GM12878 (cell line): ENCODE measurements around the gene ZFTA. TPM values are rescaled to one million over a fixed set of nuclear protein-coding genes. Genes with fewer than 3 reads are reported as not detected.

Source experiments
- ATAC-seq: fragments of 200-7000 bp; cut with Tn5 transposase; 3 replicates; pipeline ENCODE4 v1.9.1; 2020; ENCODE audit warnings: mild to moderate bottlenecking, moderate library complexity
- BruUV-seq: library from RNA; stranded (reverse); fragments of 400-500 nt; replicated peaks from 2 replicates; lab custom pipeline; 2021; lab: Mats Ljungman, UMichigan
- CTCF ChIA-PET: fragments of 300-600 bp; sonication (Branson Sonifier 250); formaldehyde crosslinking; extraction: SDS; loops from one replicate; lab custom pipeline; 2021; ENCODE audit warnings: inconsistent platforms; lab: Yijun Ruan, JAX
- POLR2A ChIA-PET: fragments of 350-600 bp; formaldehyde crosslinking; extraction: SDS; loops from one replicate; lab custom pipeline; 2021; ENCODE audit warnings: inconsistent platforms; lab: Charles Lee
- RAD21 ChIA-PET: fragments of 300-600 bp; sonication (Branson Sonifier 250); formaldehyde crosslinking; loops from one replicate; lab custom pipeline; 2023; ENCODE audit warnings: antibody characterized with exemption; ENCODE audit not compliant: unreplicated experiment; lab: Charles Lee
- SMC1A ChIA-PET: fragments of 300-600 bp; sonication (Branson Sonifier 250); formaldehyde crosslinking; loops from one replicate; lab custom pipeline; 2023; ENCODE audit not compliant: unreplicated experiment, uncharacterized antibody; lab: Charles Lee
- DNase-seq: peaks from one replicate; pipeline ENCODE4 v3.0.0-alpha.2; 2011; ENCODE audit warnings: low read depth, low spot score
- FAIRE-seq: peaks from 3 replicates; lab custom pipeline; 2011; peaks lifted over from hg19 to GRCh38; lab: Jason Lieb, UNC
- H2AFZ ChIP-seq: 2 replicates; pipeline ENCODE4 v1.6.0; 2011; ENCODE audit warnings: low read depth, low read length, control low read depth; ENCODE audit not compliant: control insufficient read depth
- H3K27ac ChIP-seq: 2 replicates; pipeline ENCODE4 v1.5.1; 2011; ENCODE audit warnings: control low read depth; ENCODE audit not compliant: control insufficient read depth, insufficient read depth
- H3K27me3 ChIP-seq, 2 experiments: replicated peaks in 1 of 2; 2 replicates each; pipeline versions ENCODE4 v1.6.0 to v1.6.1; 2011; ENCODE audit warnings: low read length in 1 of 2; ENCODE audit not compliant: control insufficient read depth in 2 of 2, insufficient read depth in 2 of 2
- H3K36me3 ChIP-seq, 2 experiments: 2 replicates each; pipeline ENCODE4 v1.5.1; 2011; ENCODE audit warnings: low read length in 1 of 2; ENCODE audit not compliant: control insufficient read depth in 2 of 2, insufficient read depth in 2 of 2
- H3K4me1 ChIP-seq: 2 replicates; pipeline ENCODE4 v1.6.1; 2011; ENCODE audit warnings: mild to moderate bottlenecking, low read length, moderate library complexity, mixed read lengths; ENCODE audit not compliant: control insufficient read depth, insufficient read depth
- H3K4me2 ChIP-seq: 2 replicates; pipeline ENCODE4 v1.6.0; 2011; ENCODE audit warnings: control low read depth; ENCODE audit not compliant: control insufficient read depth, insufficient read depth
- H3K4me3 ChIP-seq: fragments of 200-600 bp; sonication (generic); 2 replicates; pipeline ENCODE4 v1.5.1; 2016
- H3K79me2 ChIP-seq: 2 replicates; pipeline ENCODE4 v1.6.0; 2011; ENCODE audit warnings: low read length; ENCODE audit not compliant: control insufficient read depth, insufficient read depth
- H3K9ac ChIP-seq: 2 replicates; pipeline ENCODE4 v1.8.0; 2011; ENCODE audit warnings: low read length, control low read depth, mixed read lengths; ENCODE audit not compliant: control insufficient read depth, insufficient read depth
- H3K9me3 ChIP-seq: replicated peaks from 3 replicates; pipeline ENCODE4 v1.5.1; 2011; ENCODE audit warnings: mild to moderate bottlenecking, low read length; ENCODE audit not compliant: control insufficient read depth, insufficient read depth
- H4K20me1 ChIP-seq: 2 replicates; pipeline ENCODE4 v1.6.0; 2011; ENCODE audit not compliant: control insufficient read depth, insufficient read depth
- EED ChIP-seq: sonication (generic); IDR thresholded peaks from 2 replicates; pipeline ENCODE4 v1.6.1; 2016; ENCODE audit warnings: antibody characterized with exemption, low read depth
- ELK1 ChIP-seq: IDR thresholded peaks from 2 replicates; pipeline ENCODE4 v1.6.1; 2012; ENCODE audit warnings: low read depth, low read length, improper control_type of control experiment
- ETV6 ChIP-seq, 2 experiments: fragments of 450-650 bp in 1 of 2; IDR thresholded peaks in 1 of 2; conservative IDR thresholded peaks in 1 of 2; 2 replicates each; pipeline ENCODE4 v1.6.1; 2014; ENCODE audit warnings: antibody characterized with exemption in 1 of 2, borderline replicate concordance in 1 of 2, low read depth in 1 of 2, mild to moderate bottlenecking in 1 of 2, moderate library complexity in 1 of 2
- GATAD2B ChIP-seq: fragments of 450-650 bp; conservative IDR thresholded peaks from 2 replicates; pipeline ENCODE4 v1.6.1; 2017; ENCODE audit warnings: low read depth, mild to moderate bottlenecking, moderate library complexity
- HCFC1 ChIP-seq: fragments of 150-350 bp; IDR thresholded peaks from 2 replicates; pipeline ENCODE4 v1.6.1; 2014; ENCODE audit warnings: low read length
- KAT2A ChIP-seq: conservative IDR thresholded peaks from 2 replicates; pipeline ENCODE4 v1.6.1; 2011; ENCODE audit warnings: low read depth, low read length; ENCODE audit not compliant: control insufficient read depth
- MTA3 ChIP-seq: IDR thresholded peaks from 2 replicates; pipeline ENCODE4 v1.6.1; 2012; ENCODE audit warnings: low read length, inconsistent platforms, borderline replicate concordance
- MYC ChIP-seq: IDR thresholded peaks from 2 replicates; pipeline ENCODE4 v1.6.1; 2011; ENCODE audit warnings: mild to moderate bottlenecking, low read length, moderate library complexity, inconsistent platforms; ENCODE audit not compliant: insufficient read depth, insufficient replicate concordance, insufficient read length, severe bottlenecking
- NR2C2 ChIP-seq: IDR thresholded peaks from 2 replicates; pipeline ENCODE4 v1.6.1; 2011; ENCODE audit warnings: borderline replicate concordance, low read depth; ENCODE audit not compliant: control insufficient read depth, insufficient read length
- PAX8 ChIP-seq: fragments of 450-650 bp; IDR thresholded peaks from 2 replicates; pipeline ENCODE4 v1.6.1; 2017; ENCODE audit warnings: mild to moderate bottlenecking, moderate library complexity
- RUNX3 ChIP-seq: IDR thresholded peaks from 2 replicates; pipeline ENCODE4 v1.6.1; 2012; ENCODE audit warnings: low read length, inconsistent platforms
- SMARCA5 ChIP-seq: fragments of 450-650 bp; IDR thresholded peaks from 2 replicates; pipeline ENCODE4 v1.6.1; 2017; ENCODE audit warnings: mild to moderate bottlenecking
- SPI1 ChIP-seq: IDR thresholded peaks from 2 replicates; pipeline ENCODE4 v1.6.1; 2011; ENCODE audit warnings: low read depth, mild to moderate bottlenecking, low read length, moderate library complexity, borderline replicate concordance; ENCODE audit not compliant: insufficient read depth
- STAT3 ChIP-seq: IDR thresholded peaks from 2 replicates; pipeline ENCODE4 v1.6.1; 2011; ENCODE audit warnings: low read depth, low read length, improper control_type of control experiment
- TCF7 ChIP-seq: IDR thresholded peaks from 2 replicates; pipeline ENCODE4 v1.6.1; 2014; ENCODE audit warnings: antibody characterized with exemption, borderline replicate concordance
- ZZZ3 ChIP-seq: IDR thresholded peaks from 2 replicates; pipeline ENCODE4 v1.6.1; 2011; ENCODE audit warnings: low read depth; ENCODE audit not compliant: control insufficient read depth, insufficient read length
- WGBS: methylation state at CpG from one replicate; pipeline ENCODE4 v1.1.6; 2016; ENCODE audit warnings: low lambda C conversion rate; ENCODE audit not compliant: insufficient replicate concordance, insufficient coverage; ENCODE audit errors: missing lambda C conversion rate; 5-methylcytosine and 5-hydroxymethylcytosine counted together
- in situ Hi-C: fragments of 300-500 bp; cut with MboI; formaldehyde crosslinking; loops from 9 replicates; pipeline ENCODE4 v1.14.3; 2018; ENCODE audit warnings: mixed read lengths
- intact Hi-C: fragments of 100-400 bp; cut with micrococcal nuclease; formaldehyde crosslinking; loops from one replicate; pipeline ENCODE4 v1.14.2; 2022; ENCODE audit not compliant: unreplicated experiment
- polyA plus RNA-seq, 11 experiments: library from polyadenylated mRNA; depleted of rRNA in 4 of 11; unstranded in 6 of 11; stranded (reverse) in 5 of 11; fragments of >200 nt; fragmentation: Nextera tagmentation in 4 of 11; fragmentation: Illumina TruSeq in 1 of 11; extraction: Ambion mirVana in 4 of 11; extraction: Trizol in 1 of 11; gene quantifications; 1 replicate in 1 of 11; 2 replicates in 10 of 11; pipeline versions ENCODE4 v1.2.1 to v1.2.3, GENCODE V29; 2011 to 2016; ENCODE audit warnings: inconsistent platforms in 2 of 11, missing spikeins in 2 of 11, low read depth in 1 of 11
- total RNA-seq, 4 experiments: library from RNA; depleted of rRNA in 3 of 4; stranded (reverse); fragments of >200 nt in 3 of 4; fragmentation: Illumina TruSeq in 1 of 4; extraction: Trizol in 1 of 4; gene quantifications; 2 replicates each; pipeline versions ENCODE4 v1.2.1 to v1.2.3, GENCODE V29; 2013 to 2021
- TF ChIP-seq, protein P1 (sequence below): fragments of 450-650 bp; conservative IDR thresholded peaks from 2 replicates; pipeline ENCODE4 v1.6.1; 2017; ENCODE audit warnings: mild to moderate bottlenecking, moderate library complexity
- TF ChIP-seq, protein P2 (sequence below): fragments of 450-650 bp; IDR thresholded peaks from 2 replicates; pipeline ENCODE4 v1.6.1; 2016; ENCODE audit warnings: mild to moderate bottlenecking

ZFTA gene
- total and polyA plus RNA-seq, 10 of the 15 experiments (the other 5 are each of a cell fraction or from before 2014, with no cell fraction given) = 0.39 to 7.9 (median 2.2) TPM

DNA sequence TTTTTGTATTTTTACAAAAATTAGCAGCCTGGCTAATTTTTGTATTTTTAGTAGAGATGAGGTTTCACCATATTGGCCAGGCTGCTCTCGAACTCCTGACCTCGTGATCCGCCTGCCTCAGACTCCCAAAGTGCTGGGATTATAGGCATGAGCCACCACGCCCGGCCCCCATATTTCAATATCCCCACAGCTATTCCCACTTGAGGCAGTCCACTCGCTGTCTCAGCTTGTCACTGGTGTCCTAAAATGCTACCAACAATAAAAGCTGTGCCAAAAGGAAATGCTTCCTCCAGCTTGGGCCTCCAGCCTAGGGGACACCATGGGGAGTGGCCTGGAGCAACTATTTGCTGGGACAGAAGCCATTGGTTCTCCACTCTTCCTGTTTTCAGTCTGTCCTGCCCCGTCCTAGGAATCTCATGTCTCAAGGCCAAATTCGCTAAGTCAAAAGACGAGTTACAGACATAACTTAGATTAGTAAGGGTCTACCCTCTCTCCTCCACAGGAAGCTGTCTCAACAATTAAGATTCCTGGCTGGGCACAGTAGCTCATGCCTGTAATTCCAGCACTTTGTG lies 37.4 kb upstream of the ZFTA start:
- no peak for DNase-seq
- POLR2A ChIA-PET = no interaction called here
- Histone ChIP-seq H3K79me2 (no peaks in the 10 kb centered on the region), H3K4me3 (no peak overlapping the region), H3K4me2 (no peak overlapping the region), H4K20me1 (no peaks in the 10 kb centered on the region), H3K9ac (no peak overlapping the region), H3K27ac (no peak overlapping the region), H3K27me3 (no peaks in the 10 kb centered on the region), H3K4me1 (no peaks in the 10 kb centered on the region), H3K36me3 (no peaks in the 10 kb centered on the region), H3K9me3 (no peaks in the 10 kb centered on the region), H2AFZ (no peak overlapping the region)
- no peak for FAIRE-seq
- no TSS peak for BruUV-seq
- SMC1A ChIA-PET = no interaction called here
- ATAC-seq = no peak
- in situ Hi-C loops (no loop called here), intact Hi-C loops (no loop called here)
- TF ChIP-seq TCF7 (no peak), SMARCA5 (no peak), HCFC1 (no peak), KAT2A (no peak), ELK1 (no peak), MTA3 (no peak), ETV6 (conservative IDR thresholded peaks at IDR 0.05 in 1 of 2, IDR thresholded peaks at IDR 0.05 in 1 of 2; ENCODE audit: borderline replicate concordance in 1 of 2, low read depth in 1 of 2) (no peak), RUNX3 (no peak), MYC (no peak), ZZZ3 (no peak), GATAD2B (no peak), NR2C2 (no peak), STAT3 (no peak), EED (no peak), PAX8 (no peak), SPI1 (no peak)
- TF ChIP-seq, protein P1, sequence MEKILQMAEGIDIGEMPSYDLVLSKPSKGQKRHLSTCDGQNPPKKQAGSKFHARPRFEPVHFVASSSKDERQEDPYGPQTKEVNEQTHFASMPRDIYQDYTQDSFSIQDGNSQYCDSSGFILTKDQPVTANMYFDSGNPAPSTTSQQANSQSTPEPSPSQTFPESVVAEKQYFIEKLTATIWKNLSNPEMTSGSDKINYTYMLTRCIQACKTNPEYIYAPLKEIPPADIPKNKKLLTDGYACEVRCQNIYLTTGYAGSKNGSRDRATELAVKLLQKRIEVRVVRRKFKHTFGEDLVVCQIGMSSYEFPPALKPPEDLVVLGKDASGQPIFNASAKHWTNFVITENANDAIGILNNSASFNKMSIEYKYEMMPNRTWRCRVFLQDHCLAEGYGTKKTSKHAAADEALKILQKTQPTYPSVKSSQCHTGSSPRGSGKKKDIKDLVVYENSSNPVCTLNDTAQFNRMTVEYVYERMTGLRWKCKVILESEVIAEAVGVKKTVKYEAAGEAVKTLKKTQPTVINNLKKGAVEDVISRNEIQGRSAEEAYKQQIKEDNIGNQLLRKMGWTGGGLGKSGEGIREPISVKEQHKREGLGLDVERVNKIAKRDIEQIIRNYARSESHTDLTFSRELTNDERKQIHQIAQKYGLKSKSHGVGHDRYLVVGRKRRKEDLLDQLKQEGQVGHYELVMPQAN = no peak
- TF ChIP-seq, protein P2, sequence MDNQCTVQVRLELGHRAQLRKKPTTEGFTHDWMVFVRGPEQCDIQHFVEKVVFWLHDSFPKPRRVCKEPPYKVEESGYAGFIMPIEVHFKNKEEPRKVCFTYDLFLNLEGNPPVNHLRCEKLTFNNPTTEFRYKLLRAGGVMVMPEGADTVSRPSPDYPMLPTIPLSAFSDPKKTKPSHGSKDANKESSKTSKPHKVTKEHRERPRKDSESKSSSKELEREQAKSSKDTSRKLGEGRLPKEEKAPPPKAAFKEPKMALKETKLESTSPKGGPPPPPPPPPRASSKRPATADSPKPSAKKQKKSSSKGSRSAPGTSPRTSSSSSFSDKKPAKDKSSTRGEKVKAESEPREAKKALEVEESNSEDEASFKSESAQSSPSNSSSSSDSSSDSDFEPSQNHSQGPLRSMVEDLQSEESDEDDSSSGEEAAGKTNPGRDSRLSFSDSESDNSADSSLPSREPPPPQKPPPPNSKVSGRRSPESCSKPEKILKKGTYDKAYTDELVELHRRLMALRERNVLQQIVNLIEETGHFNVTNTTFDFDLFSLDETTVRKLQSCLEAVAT = no peak
- CTCF ChIA-PET = interaction anchor here (0.7 kb wide), 1 partner anchor 22 kb away, joined by 3 read pairs; no protein-coding TSS in a partner anchor
- WGBS = 46% methylated on average over 9 of the region's 9 CpGs
- RAD21 ChIA-PET = no interaction called here
